ENCODE measurements around the gene ATF7IP2. TPM values are rescaled to one million over a fixed set of nuclear protein-coding genes. Genes with fewer than 3 reads are reported as not detected.

The ATF7IP2 gene
- total and polyA plus RNA-seq, 9 of the 15 experiments (the other 6 are each of a cell fraction or from before 2014, with no cell fraction given): 131 to 515 (median 196) TPM

GRCh38 chr16:10509534-10510025 is 123.7 kb downstream of the ATF7IP2 start:
- no peaks in the 10 kb centered on the region for H3K79me2 ChIP-seq (ENCODE audit: control insufficient read depth, insufficient read depth, low read length)
- ChIA-PET POLR2A (interaction anchor here (0.6 to 1.0 kb wide), 6 partner anchors 15 to 1550 kb away, joined by 3 to 4 read pairs (median 3); no protein-coding TSS in a partner anchor), CTCF (ENCODE audit: low intra/inter-chr PET ratio) (interaction anchor here (0.6 to 3.9 kb wide), 7 partner anchors 195 to 1389 kb away, joined by 3 to 29 read pairs (median 4); no protein-coding TSS in a partner anchor)
- peaks cover 0 to 4% of the 10 kb centered on the region in 2 experiments; a peak in 1 of 5 replicates for H3K4me1 ChIP-seq (replicated peaks in 1 of 2; ENCODE audit: control insufficient read depth in 2 of 2, insufficient read depth in 2 of 2, low read length in 2 of 2)
- no TSS peak for BruUV-seq (replicated peaks)
- intact Hi-C loops (cut with micrococcal nuclease) (loop anchor here (1.0 to 5.0 kb wide), 3 partner anchors 122 to 253 kb away; partner anchors contain the start of gene ATF7IP2), in situ Hi-C loops (cut with MboI) (loop anchor here (5.0 kb wide), 3 partner anchors 197 to 252 kb away; no protein-coding TSS in a partner anchor)
- no peaks in the 10 kb centered on the region for H3K9me1 ChIP-seq (ENCODE audit: control insufficient read depth, insufficient read depth, low read length)
- H3K36me3 ChIP-seq (ENCODE audit: control insufficient read depth, insufficient read depth, low read length): no peaks in the 10 kb centered on the region
- ATAC-seq (peak; percentile 100), DNase-seq (ENCODE audit: extremely low read depth in 1 of 4, low spot score in 3 of 4) (peak; percentile 77 to 91 (median 81)), FAIRE-seq (peak; percentile 96)
- H3K27ac ChIP-seq (ENCODE audit: extremely low read depth, low read depth, low read length): no peak overlapping the region
- H3K9me3 ChIP-seq (replicated peaks; ENCODE audit: control insufficient read depth, insufficient read depth, low read depth, low read length): no peaks in the 10 kb centered on the region
- WGBS (ENCODE audit: insufficient coverage, low coverage, missing lambda C conversion rate): 18% methylated on average over 6 of the region's 6 CpGs
- no peaks in the 10 kb centered on the region; a peak in 1 of 5 replicates for H3K27me3 ChIP-seq (ENCODE audit: control insufficient read depth in 2 of 2, insufficient read depth in 2 of 2, low read length in 2 of 2)
- H3K4me2 ChIP-seq (ENCODE audit: insufficient read depth, low read length): no peak overlapping the region
- no peaks in the 10 kb centered on the region for H4K20me1 ChIP-seq (replicated peaks; ENCODE audit: control insufficient read depth, insufficient read depth, low read length)
- H3K9ac ChIP-seq (ENCODE audit: insufficient read depth in 1 of 2, low read depth in 2 of 2, low read length in 2 of 2): no peak overlapping the region
- H3K4me3 ChIP-seq: no peak overlapping the region
- H2AFZ ChIP-seq (ENCODE audit: low read depth, low read length): peak overlapping the region; percentile 30
- TF ChIP-seq ILK (tag; IDR thresholded peaks at IDR 0.05; ENCODE audit: borderline replicate concordance, low read depth) (no peak), SMC3 (conservative IDR thresholded peaks at IDR 0.05; ENCODE audit: insufficient read depth, low read depth, low read length) (peak; percentile 96), ZNF311 (CRISPR knock-in tag; IDR thresholded peaks at IDR 0.05) (no peak), ZNF695 (CRISPR knock-in tag; IDR thresholded peaks at IDR 0.05) (no peak), THRA (IDR thresholded peaks at IDR 0.05) (no peak), KDM4B (IDR thresholded peaks at IDR 0.05; ENCODE audit: borderline replicate concordance in 2 of 2, low read depth in 1 of 2) (no peak), ARID2 (IDR thresholded peaks at IDR 0.05) (peak; percentile 94), REST (IDR thresholded peaks at IDR 0.05; ENCODE audit: borderline replicate concordance) (peak; percentile 96), REST (CRISPR knock-in tag; IDR thresholded peaks at IDR 0.05; ENCODE audit: low read depth) (no peak), ZNF436 (CRISPR knock-in tag; IDR thresholded peaks at IDR 0.05) (no peak), IRF2 (CRISPR knock-in tag; IDR thresholded peaks at IDR 0.05) (no peak), RAD21 (CRISPR knock-in tag; conservative IDR thresholded peaks at IDR 0.05 in 1 of 2, IDR thresholded peaks at IDR 0.05 in 1 of 2) (peak; percentile 95 to 99)
